Activated naive CD8-positive, alpha-beta T cell treated with anti-CD3 and anti-CD28 coated beads, Interleukin-2, amount 50 U/mL, for 24 hours (primary cell): ENCODE results near the gene C4orf17.
"Not testable (repeated sequence)": the region's sequence is repeated elsewhere in the genome, so short reads cannot be mapped to it uniquely, and the experiment has no call there.

ENCODE experiments used
- ATAC-seq: fragments of 150-1000 bp; cut with Tn5 transposase; one replicate; pipeline ENCODE4 v1.10.0; 2021
- DNase-seq: peaks from one replicate; pipeline ENCODE4 v3.0.0; 2021
- H3K27ac Mint-ChIP-seq: one replicate; pipeline ENCODE4 v1.8.0; 2021; ENCODE audit warnings: mild to moderate bottlenecking, mixed read lengths
- H3K27me3 Mint-ChIP-seq: one replicate; pipeline ENCODE4 v1.8.0; 2021; ENCODE audit warnings: mixed read lengths
- H3K36me3 Mint-ChIP-seq: one replicate; pipeline ENCODE4 v1.8.0; 2021; ENCODE audit warnings: low read depth, mixed read lengths
- H3K4me1 Mint-ChIP-seq: one replicate; pipeline ENCODE4 v1.8.0; 2021; ENCODE audit warnings: mixed read lengths
- H3K4me3 Mint-ChIP-seq: one replicate; pipeline ENCODE4 v1.8.0; 2021; ENCODE audit warnings: mild to moderate bottlenecking, moderate library complexity, mixed read lengths
- H3K9me3 Mint-ChIP-seq: one replicate; pipeline ENCODE4 v1.8.0; 2021; ENCODE audit warnings: mixed read lengths

C4orf17 gene

GRCh38 chr4:99510721-99511120 is at the start of gene C4orf17:
TSS of gene C4orf17 (plus strand) at chr4:99511021. CDS start at chr4:99513082, 2,061 bp downstream.
- H3K4me3 Mint-ChIP-seq, result no peak within 1 kb of the TSS
- H3K4me1 Mint-ChIP-seq, result peaks cover 39% of the 10 kb centered on the region
- H3K27ac Mint-ChIP-seq, result no peak within 1 kb of the TSS
- ATAC-seq, result no peak
- peaks cover 5% of the 10 kb centered on the region for H3K27me3 Mint-ChIP-seq
- no peak for DNase-seq
- H3K36me3 Mint-ChIP-seq, result no peaks in the 10 kb centered on the region
- H3K9me3 Mint-ChIP-seq, result peaks cover 7% of the 10 kb centered on the region

DNA sequence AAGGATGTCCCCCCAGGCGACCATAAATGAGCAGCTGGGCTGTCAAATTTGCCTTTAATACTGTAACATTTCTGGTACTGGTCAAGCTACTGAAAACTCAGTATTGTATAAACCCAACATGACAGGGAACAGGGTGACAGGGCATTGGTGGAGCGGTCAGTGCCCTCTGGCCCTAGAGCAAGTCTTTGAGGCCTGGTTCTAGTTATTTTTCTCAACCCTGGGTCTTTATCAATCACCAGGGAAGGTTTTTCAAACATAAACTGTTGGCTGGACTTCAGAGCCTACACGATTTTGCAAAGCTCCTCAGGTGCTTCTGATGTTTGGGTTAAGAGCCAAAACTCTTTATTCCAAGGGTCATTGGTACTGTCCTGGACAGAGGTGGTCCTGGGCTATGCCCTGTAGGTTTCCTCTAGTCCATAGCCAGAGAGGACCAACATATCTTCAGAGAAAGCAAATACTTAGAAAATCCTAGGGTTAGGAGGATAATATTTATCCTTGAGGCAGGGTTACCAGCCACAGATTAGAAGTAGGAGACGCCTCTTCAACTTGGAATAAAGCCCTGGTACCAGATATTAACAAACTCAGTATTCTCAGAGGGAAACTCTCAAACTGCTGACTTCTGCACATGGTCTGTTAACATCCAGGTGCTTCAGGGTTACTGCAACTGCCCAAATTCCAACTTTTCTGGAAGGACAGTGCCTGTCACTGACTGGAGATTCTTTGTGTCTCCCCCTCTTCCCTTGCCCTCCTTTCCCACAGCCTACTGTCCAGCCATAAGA is 49.0 kb upstream of the C4orf17 start:
- ATAC-seq, result no peak
- Mint-ChIP-seq H3K9me3 (no peaks in the 10 kb centered on the region), H3K4me3 (no peak overlapping the region), H3K36me3 (no peaks in the 10 kb centered on the region), H3K4me1 (no peaks in the 10 kb centered on the region), H3K27ac (no peak overlapping the region), H3K27me3 (peaks cover 6% of the 10 kb centered on the region)
- no peak for DNase-seq

DNA sequence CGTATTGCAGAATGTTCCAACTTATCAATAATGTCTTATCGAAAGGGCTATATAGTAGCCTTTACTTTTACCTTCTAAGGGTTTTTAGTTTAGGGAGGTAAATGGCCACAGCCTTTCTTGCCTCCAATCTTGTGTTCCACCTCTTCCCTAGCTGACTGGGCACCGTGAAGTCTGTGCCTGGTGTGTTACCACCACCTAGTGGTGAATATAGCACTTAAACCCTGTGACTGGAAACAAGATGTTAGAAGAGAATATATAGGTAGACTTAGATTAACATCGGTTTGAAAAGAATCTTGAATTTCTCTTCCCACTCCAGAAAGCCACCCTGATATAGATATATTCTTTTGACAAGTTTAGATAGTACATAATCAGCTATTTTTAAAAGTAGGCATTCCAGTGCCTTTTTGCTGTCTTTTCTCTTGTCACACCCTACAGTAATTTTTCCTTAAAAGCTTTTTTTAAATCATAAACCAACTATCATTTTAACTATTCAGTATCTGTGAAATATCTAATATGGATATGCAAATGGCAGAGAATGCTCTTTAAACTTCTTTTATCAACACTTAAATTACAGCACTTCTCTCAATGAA is 47.9 kb upstream of the C4orf17 start:
- ATAC-seq (peak; percentile 65), DNase-seq (peak; percentile 38)
- H3K27ac Mint-ChIP-seq, result no peak overlapping the region
- H3K9me3 Mint-ChIP-seq, result no peaks in the 10 kb centered on the region
- H3K4me3 Mint-ChIP-seq, result no peak overlapping the region
- H3K27me3 Mint-ChIP-seq, result peaks cover 8% of the 10 kb centered on the region
- H3K36me3 Mint-ChIP-seq, result no peaks in the 10 kb centered on the region
- no peaks in the 10 kb centered on the region for H3K4me1 Mint-ChIP-seq

DNA sequence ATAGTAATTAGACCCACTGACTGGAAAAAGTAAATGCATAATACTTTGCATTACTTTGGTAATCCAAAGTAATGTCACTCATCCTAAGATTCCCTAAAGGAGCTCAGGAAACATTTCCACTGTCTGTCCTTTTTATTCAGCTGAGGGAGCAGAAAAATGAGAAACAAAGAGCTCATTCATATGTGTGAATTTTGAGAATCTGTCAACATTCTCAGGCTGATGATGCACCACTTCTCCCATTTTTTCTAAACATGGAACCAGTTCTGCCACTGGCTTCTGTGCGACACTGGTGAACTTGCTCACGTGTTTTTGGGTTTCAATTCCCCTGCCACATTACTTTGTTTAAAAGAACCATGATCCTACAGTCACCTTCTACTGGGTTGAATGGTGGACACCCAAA is 47.3 kb upstream of the C4orf17 start:
- Mint-ChIP-seq H3K9me3 (no peaks in the 10 kb centered on the region), H3K27ac (no peak overlapping the region), H3K4me3 (no peak overlapping the region), H3K4me1 (no peaks in the 10 kb centered on the region), H3K36me3 (no peaks in the 10 kb centered on the region), H3K27me3 (peaks cover 8% of the 10 kb centered on the region)
- DNase-seq (no peak), ATAC-seq (no peak)

- Mint-ChIP-seq H3K4me1 (no peaks in the 10 kb centered on the region), H3K4me3 (no peak overlapping the region), H3K9me3 (no peaks in the 10 kb centered on the region), H3K36me3 (no peaks in the 10 kb centered on the region), H3K27ac (no peak overlapping the region), H3K27me3 (peaks cover 8% of the 10 kb centered on the region)
- ATAC-seq, result no peak
- no peak for DNase-seq
Observed at GRCh38 chr4:99467887-99468286, 42.9 kb upstream of the C4orf17 start.

- Mint-ChIP-seq H3K27ac (no peak overlapping the region), H3K9me3 (no peaks in the 10 kb centered on the region), H3K27me3 (peaks cover 8% of the 10 kb centered on the region), H3K4me3 (no peak overlapping the region), H3K36me3 (no peaks in the 10 kb centered on the region), H3K4me1 (no peaks in the 10 kb centered on the region)
- DNase-seq, result no peak
- no peak for ATAC-seq
Observed at GRCh38 chr4:99468889-99469288, 41.9 kb upstream of the C4orf17 start.

DNA sequence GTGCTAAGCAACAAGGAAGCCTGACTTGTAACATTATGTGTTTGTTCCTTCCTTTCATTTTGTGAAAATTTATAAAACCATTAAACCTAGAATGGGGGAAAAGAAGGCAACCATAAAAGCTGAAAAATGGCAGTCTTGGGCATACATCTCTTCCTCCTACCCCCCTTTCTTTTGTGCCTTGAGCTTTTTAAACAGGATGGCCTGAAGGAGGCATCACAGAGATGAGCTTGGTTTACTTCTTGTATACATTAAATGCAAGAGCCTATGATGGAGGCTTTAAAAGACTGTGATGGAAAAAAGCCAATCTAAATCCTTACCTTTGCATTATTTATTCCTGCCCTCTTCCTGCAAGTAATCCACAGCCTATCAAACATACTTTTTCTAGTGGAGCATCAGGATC is 39.5 kb upstream of the C4orf17 start:
- H3K27me3 Mint-ChIP-seq, result peaks cover 4% of the 10 kb centered on the region
- H3K4me3 Mint-ChIP-seq, result no peak overlapping the region
- ATAC-seq, result no peak
- H3K36me3 Mint-ChIP-seq, result no peaks in the 10 kb centered on the region
- no peaks in the 10 kb centered on the region for H3K9me3 Mint-ChIP-seq
- no peak for DNase-seq
- H3K4me1 Mint-ChIP-seq, result no peaks in the 10 kb centered on the region
- H3K27ac Mint-ChIP-seq, result no peak overlapping the region

DNA sequence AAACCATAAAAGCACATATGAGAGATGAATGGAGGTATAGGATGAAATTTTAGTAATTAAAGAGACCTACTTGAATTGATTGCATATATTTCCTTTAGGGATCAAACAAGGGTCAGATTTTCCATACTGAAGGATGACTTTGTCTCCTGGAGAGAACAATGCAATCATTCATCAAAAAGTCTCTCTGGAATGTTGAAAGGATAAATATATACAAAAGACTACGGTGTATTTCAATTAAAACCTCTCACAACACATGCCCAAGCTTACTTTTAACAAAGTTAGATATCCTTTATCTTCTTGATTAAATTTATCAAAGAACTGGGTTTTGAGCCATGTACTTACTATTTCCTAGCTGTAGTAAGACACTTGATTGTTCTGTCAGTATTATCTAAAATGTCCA is 38.9 kb upstream of the C4orf17 start:
- DNase-seq (no peak), ATAC-seq (no peak)
- Mint-ChIP-seq H3K27ac (no peak overlapping the region), H3K4me1 (no peaks in the 10 kb centered on the region), H3K9me3 (no peaks in the 10 kb centered on the region), H3K27me3 (peaks cover 4% of the 10 kb centered on the region), H3K4me3 (no peak overlapping the region), H3K36me3 (no peaks in the 10 kb centered on the region)

- Mint-ChIP-seq H3K4me3 (no peak overlapping the region), H3K9me3 (no peaks in the 10 kb centered on the region), H3K27ac (no peak overlapping the region), H3K4me1 (no peaks in the 10 kb centered on the region), H3K36me3 (no peaks in the 10 kb centered on the region), H3K27me3 (no peaks in the 10 kb centered on the region)
- no peak for DNase-seq
- no peak for ATAC-seq
Observed at GRCh38 chr4:99473131-99473530, 37.7 kb upstream of the C4orf17 start.

GRCh38 chr4:99483636-99484035 is 27.2 kb upstream of the C4orf17 start:
- ATAC-seq, result no peak
- Mint-ChIP-seq H3K27ac (no peak overlapping the region), H3K36me3 (peaks cover 7% of the 10 kb centered on the region), H3K27me3 (no peaks in the 10 kb centered on the region), H3K4me1 (no peaks in the 10 kb centered on the region), H3K4me3 (no peak overlapping the region), H3K9me3 (peaks cover 34% of the 10 kb centered on the region)
- DNase-seq, result no peak

GRCh38 chr4:99485212-99485611 is 25.6 kb upstream of the C4orf17 start:
- ATAC-seq (no peak), DNase-seq (no peak)
- Mint-ChIP-seq H3K36me3 (peaks cover 8% of the 10 kb centered on the region), H3K27me3 (no peaks in the 10 kb centered on the region), H3K4me1 (no peaks in the 10 kb centered on the region), H3K9me3 (peaks cover 37% of the 10 kb centered on the region), H3K27ac (no peak overlapping the region), H3K4me3 (no peak overlapping the region)

DNA sequence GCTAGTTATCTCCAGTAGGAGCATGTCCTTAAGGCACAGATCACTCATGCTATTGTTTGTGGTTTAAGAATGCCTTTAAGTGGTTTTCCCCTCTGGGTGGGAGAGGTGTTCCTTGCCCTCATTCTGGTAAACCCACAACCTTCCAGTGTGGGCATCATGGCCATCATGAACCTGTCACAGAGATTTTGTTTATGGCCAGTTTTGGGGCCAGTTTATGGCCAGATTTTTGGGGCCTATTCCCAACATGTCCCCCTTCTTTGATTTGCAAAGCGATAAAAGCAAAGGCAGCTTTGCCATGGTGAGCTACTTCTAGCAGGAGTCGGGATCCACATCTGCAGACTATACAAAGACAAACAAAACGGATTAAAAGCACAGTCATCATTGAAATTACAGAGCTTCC is 24.2 kb upstream of the C4orf17 start:
- H3K36me3 Mint-ChIP-seq, H3K4me1 Mint-ChIP-seq, ATAC-seq, H3K27ac Mint-ChIP-seq, H3K27me3 Mint-ChIP-seq, DNase-seq, H3K4me3 Mint-ChIP-seq: not testable (repeated sequence)
- peaks cover 39% of the 10 kb centered on the region for H3K9me3 Mint-ChIP-seq

- Mint-ChIP-seq H3K27me3 (no peaks in the 10 kb centered on the region), H3K9me3 (peaks cover 41% of the 10 kb centered on the region), H3K36me3 (peaks cover 8% of the 10 kb centered on the region), H3K4me1 (no peaks in the 10 kb centered on the region), H3K27ac (no peak overlapping the region), H3K4me3 (no peak overlapping the region)
- DNase-seq (no peak), ATAC-seq (no peak)
Observed at GRCh38 chr4:99490286-99490685, 20.5 kb upstream of the C4orf17 start.

GRCh38 chr4:99504804-99505502 is 5.9 kb upstream of the C4orf17 start:
- Mint-ChIP-seq H3K27ac (no peak overlapping the region), H3K36me3 (no peaks in the 10 kb centered on the region), H3K4me1 (peaks cover 51% of the 10 kb centered on the region)

DNA sequence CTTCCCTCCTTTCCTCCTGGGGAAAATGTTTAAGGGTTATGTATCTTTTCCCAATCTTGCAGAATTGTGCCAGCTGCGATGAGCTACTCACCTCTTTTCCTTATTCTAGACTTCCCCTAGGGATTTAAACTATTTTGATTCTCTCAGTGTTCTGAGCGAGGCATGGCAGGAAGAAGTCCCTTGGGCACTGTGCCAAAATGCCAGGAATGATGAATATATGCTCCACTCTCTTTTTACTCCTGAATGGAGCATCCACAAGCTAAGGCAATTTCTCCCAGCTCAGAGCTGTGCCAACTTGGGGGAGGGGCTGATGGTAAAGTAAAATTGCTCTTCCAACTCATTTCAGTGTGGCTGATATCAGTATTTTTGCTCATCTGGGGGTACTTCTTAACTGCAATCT is 4.0 kb upstream of the C4orf17 start:
- Mint-ChIP-seq H3K36me3 (no peaks in the 10 kb centered on the region), H3K27me3 (no peaks in the 10 kb centered on the region), H3K4me1 (peaks cover 51% of the 10 kb centered on the region), H3K27ac (peak overlapping the region; percentile 45), H3K4me3 (no peak overlapping the region), H3K9me3 (peaks cover 7% of the 10 kb centered on the region)
- ATAC-seq (no peak), DNase-seq (no peak)

More at GRCh38 chr4:99504804-99505502, 5.9 kb upstream of the C4orf17 start:
- Mint-ChIP-seq H3K9me3 (peaks cover 7% of the 10 kb centered on the region), H3K27me3 (no peaks in the 10 kb centered on the region), H3K4me3 (no peak overlapping the region)
- ATAC-seq (no peak), DNase-seq (no peak)
